Duodenal mucosa (tissue), 2 donors: ENCODE data around the gene PDRG1.

Experiments
- H3K27ac ChIP-seq: one replicate; pipeline ENCODE4 v1.7.0; 2013; ENCODE audit warnings: low read depth, low read length
- H3K27me3 ChIP-seq, 2 donors: one replicate each; pipeline ENCODE4 v1.7.0; 2013; ENCODE audit warnings: low read length in 2 of 2, control low read depth in 1 of 2; ENCODE audit not compliant: insufficient read depth in 2 of 2, control insufficient read depth in 1 of 2
- H3K36me3 ChIP-seq, 2 donors: one replicate each; pipeline ENCODE4 v1.7.0; 2013; ENCODE audit warnings: low read length in 2 of 2, control low read depth in 1 of 2; ENCODE audit not compliant: insufficient read depth in 2 of 2, control insufficient read depth in 1 of 2
- H3K4me1 ChIP-seq, 2 donors: one replicate each; pipeline ENCODE4 v1.7.0; 2013; ENCODE audit warnings: low read length in 2 of 2, control low read depth in 1 of 2; ENCODE audit not compliant: insufficient read depth in 2 of 2, control insufficient read depth in 1 of 2
- H3K4me3 ChIP-seq, 2 donors: one replicate each; pipeline ENCODE4 v1.7.0; 2013; ENCODE audit warnings: low read length in 2 of 2, low read depth in 1 of 2
- H3K9ac ChIP-seq, 2 donors: one replicate each; pipeline ENCODE4 v1.7.0; 2013; ENCODE audit warnings: low read length in 2 of 2, low read depth in 1 of 2
- H3K9me3 ChIP-seq, 2 donors: one replicate each; pipeline ENCODE4 v1.7.0; 2013; ENCODE audit warnings: low read length in 2 of 2, control low read depth in 1 of 2; ENCODE audit not compliant: control insufficient read depth in 1 of 2

PDRG1 gene

GRCh38 chr20:31948008-31948407 lies 3.8 kb downstream of the PDRG1 start:
- H3K36me3 ChIP-seq: peaks cover 40 to 64% of the 10 kb centered on the region in 2 donors
- H3K27me3 ChIP-seq: no peaks in the 10 kb centered on the region
- no peaks in the 10 kb centered on the region for H3K9me3 ChIP-seq
- H3K4me3 ChIP-seq: no peak overlapping the region
- H3K4me1 ChIP-seq: peaks cover 11% of the 10 kb centered on the region in 2 donors
- no peak overlapping the region for H3K9ac ChIP-seq
- no peak overlapping the region for H3K27ac ChIP-seq

- H3K4me3 ChIP-seq: no peak overlapping the region
- H3K9me3 ChIP-seq: no peaks in the 10 kb centered on the region
- H3K27me3 ChIP-seq: no peaks in the 10 kb centered on the region
- H3K9ac ChIP-seq: no peak overlapping the region
- H3K36me3 ChIP-seq: peaks cover 40 to 69% of the 10 kb centered on the region in 2 donors
- H3K4me1 ChIP-seq: peaks cover 6 to 8% of the 10 kb centered on the region in 2 donors
- H3K27ac ChIP-seq: no peak overlapping the region
Measured at GRCh38 chr20:31945785-31946184, 6.1 kb downstream of the PDRG1 start.

- Histone ChIP-seq H3K27me3 (no peaks in the 10 kb centered on the region), H3K4me3 (no peak overlapping the region), H3K9me3 (no peaks in the 10 kb centered on the region), H3K4me1 (peaks cover 2 to 3% of the 10 kb centered on the region in 2 donors), H3K36me3 (peaks cover 40 to 69% of the 10 kb centered on the region in 2 donors), H3K9ac (no peak overlapping the region), H3K27ac (no peak overlapping the region)
Measured at GRCh38 chr20:31945319-31945718, 6.5 kb downstream of the PDRG1 start.

- no peaks in the 10 kb centered on the region for H3K4me1 ChIP-seq
- no peak overlapping the region for H3K27ac ChIP-seq
- no peaks in the 10 kb centered on the region for H3K9me3 ChIP-seq
- H3K4me3 ChIP-seq: no peak overlapping the region
- H3K27me3 ChIP-seq: no peaks in the 10 kb centered on the region
- peaks cover 33 to 53% of the 10 kb centered on the region in 2 donors for H3K36me3 ChIP-seq
- H3K9ac ChIP-seq: no peak overlapping the region
Measured at GRCh38 chr20:31943052-31943471, 8.8 kb downstream of the PDRG1 start.

GRCh38 chr20:31939661-31940060 lies 12.2 kb downstream of the PDRG1 start:
- no peak overlapping the region for H3K27ac ChIP-seq
- no peaks in the 10 kb centered on the region for H3K4me1 ChIP-seq
- H3K9me3 ChIP-seq: no peaks in the 10 kb centered on the region
- no peaks in the 10 kb centered on the region for H3K27me3 ChIP-seq
- no peak overlapping the region for H3K9ac ChIP-seq
- peaks cover 8 to 19% of the 10 kb centered on the region in 2 donors for H3K36me3 ChIP-seq
- no peak overlapping the region for H3K4me3 ChIP-seq

GRCh38 chr20:31937820-31938219 lies 14.0 kb downstream of the PDRG1 start:
- no peak overlapping the region for H3K27ac ChIP-seq

GRCh38 chr20:31936420-31936819 lies 15.4 kb downstream of the PDRG1 start:
- no peak overlapping the region for H3K4me3 ChIP-seq
- H3K9me3 ChIP-seq: no peaks in the 10 kb centered on the region
- H3K4me1 ChIP-seq: no peaks in the 10 kb centered on the region
- H3K9ac ChIP-seq: no peak overlapping the region
- H3K27ac ChIP-seq: no peak overlapping the region
- H3K36me3 ChIP-seq: no peaks in the 10 kb centered on the region
- no peaks in the 10 kb centered on the region for H3K27me3 ChIP-seq

More at GRCh38 chr20:31937820-31938219, 14.0 kb downstream of the PDRG1 start:
- Histone ChIP-seq H3K36me3 (peaks cover 0 to 4% of the 10 kb centered on the region in 2 donors), H3K9ac (no peak overlapping the region), H3K9me3 (no peaks in the 10 kb centered on the region), H3K4me3 (no peak overlapping the region), H3K4me1 (no peaks in the 10 kb centered on the region), H3K27me3 (no peaks in the 10 kb centered on the region)

GRCh38 chr20:31934968-31935764 lies 16.7 kb downstream of the PDRG1 start:
- H3K27me3 ChIP-seq: no peaks in the 10 kb centered on the region
- no peaks in the 10 kb centered on the region for H3K4me1 ChIP-seq
- H3K4me3 ChIP-seq: no peak overlapping the region
- no peak overlapping the region for H3K27ac ChIP-seq
- H3K36me3 ChIP-seq: no peaks in the 10 kb centered on the region
- no peaks in the 10 kb centered on the region for H3K9me3 ChIP-seq
- no peak overlapping the region for H3K9ac ChIP-seq

GRCh38 chr20:31934491-31934890 lies 17.4 kb downstream of the PDRG1 start:
- Histone ChIP-seq H3K27ac (no peak overlapping the region), H3K9ac (no peak overlapping the region), H3K36me3 (no peaks in the 10 kb centered on the region), H3K4me1 (no peaks in the 10 kb centered on the region), H3K9me3 (no peaks in the 10 kb centered on the region), H3K27me3 (no peaks in the 10 kb centered on the region), H3K4me3 (no peak overlapping the region)

GRCh38 chr20:31933698-31934097 lies 18.1 kb downstream of the PDRG1 start:
- no peak overlapping the region for H3K4me3 ChIP-seq
- H3K27me3 ChIP-seq: peaks cover 0 to 2% of the 10 kb centered on the region in 2 donors
- H3K36me3 ChIP-seq: no peaks in the 10 kb centered on the region
- no peaks in the 10 kb centered on the region for H3K9me3 ChIP-seq
- H3K4me1 ChIP-seq: no peaks in the 10 kb centered on the region
- no peak overlapping the region for H3K27ac ChIP-seq
- no peak overlapping the region for H3K9ac ChIP-seq
